ENCODE results near the gene SYNE1.
"Not testable (repeated sequence)": the region's sequence is repeated elsewhere in the genome, so short reads cannot be mapped to it uniquely, and the experiment has no call there.

SYNE1 gene, protein sequence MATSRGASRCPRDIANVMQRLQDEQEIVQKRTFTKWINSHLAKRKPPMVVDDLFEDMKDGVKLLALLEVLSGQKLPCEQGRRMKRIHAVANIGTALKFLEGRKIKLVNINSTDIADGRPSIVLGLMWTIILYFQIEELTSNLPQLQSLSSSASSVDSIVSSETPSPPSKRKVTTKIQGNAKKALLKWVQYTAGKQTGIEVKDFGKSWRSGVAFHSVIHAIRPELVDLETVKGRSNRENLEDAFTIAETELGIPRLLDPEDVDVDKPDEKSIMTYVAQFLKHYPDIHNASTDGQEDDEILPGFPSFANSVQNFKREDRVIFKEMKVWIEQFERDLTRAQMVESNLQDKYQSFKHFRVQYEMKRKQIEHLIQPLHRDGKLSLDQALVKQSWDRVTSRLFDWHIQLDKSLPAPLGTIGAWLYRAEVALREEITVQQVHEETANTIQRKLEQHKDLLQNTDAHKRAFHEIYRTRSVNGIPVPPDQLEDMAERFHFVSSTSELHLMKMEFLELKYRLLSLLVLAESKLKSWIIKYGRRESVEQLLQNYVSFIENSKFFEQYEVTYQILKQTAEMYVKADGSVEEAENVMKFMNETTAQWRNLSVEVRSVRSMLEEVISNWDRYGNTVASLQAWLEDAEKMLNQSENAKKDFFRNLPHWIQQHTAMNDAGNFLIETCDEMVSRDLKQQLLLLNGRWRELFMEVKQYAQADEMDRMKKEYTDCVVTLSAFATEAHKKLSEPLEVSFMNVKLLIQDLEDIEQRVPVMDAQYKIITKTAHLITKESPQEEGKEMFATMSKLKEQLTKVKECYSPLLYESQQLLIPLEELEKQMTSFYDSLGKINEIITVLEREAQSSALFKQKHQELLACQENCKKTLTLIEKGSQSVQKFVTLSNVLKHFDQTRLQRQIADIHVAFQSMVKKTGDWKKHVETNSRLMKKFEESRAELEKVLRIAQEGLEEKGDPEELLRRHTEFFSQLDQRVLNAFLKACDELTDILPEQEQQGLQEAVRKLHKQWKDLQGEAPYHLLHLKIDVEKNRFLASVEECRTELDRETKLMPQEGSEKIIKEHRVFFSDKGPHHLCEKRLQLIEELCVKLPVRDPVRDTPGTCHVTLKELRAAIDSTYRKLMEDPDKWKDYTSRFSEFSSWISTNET (N-terminal part only)

DNA sequence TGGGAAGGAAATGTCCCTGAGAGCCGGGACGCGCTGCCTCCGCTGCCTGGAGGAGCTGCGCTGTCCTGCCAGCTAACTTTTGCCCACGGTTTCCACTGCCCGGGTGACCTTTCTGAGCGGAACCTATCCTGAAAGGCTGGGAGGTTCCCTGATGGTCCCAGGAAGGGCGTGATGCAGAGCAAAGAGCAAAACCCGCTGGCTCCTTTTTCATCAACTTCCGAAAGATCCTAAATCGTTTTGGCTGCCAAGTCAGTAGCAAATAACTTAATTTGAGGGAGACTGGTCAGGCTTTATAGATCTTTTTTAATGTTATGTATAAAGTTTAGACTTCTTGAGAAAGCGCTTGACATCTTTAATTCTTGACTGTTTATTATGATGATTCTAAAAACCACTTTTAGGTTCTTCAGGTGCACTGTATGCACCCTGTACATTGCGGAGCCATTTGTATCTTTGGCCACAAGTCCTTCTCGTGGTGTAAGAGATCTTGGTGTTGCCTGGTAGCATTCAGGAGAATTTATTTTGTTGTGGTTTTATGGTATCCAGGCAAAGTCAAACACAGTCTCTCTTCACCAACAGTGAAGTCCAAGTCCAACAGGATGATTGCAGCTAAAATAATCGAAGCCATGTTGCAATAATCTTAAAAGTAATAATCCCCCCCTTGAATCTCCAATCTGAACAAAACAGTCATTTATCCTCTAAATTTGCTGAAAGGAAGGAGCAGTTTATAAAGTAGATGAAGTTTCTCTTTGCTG, at the start of gene SYNE1:
TSS of gene SYNE1 (minus strand) at position 67 of the 752 bp plus-strand sequence. CDS start 9,031 bp downstream, outside the sequence.
- DNase-seq, result no peak

DNA sequence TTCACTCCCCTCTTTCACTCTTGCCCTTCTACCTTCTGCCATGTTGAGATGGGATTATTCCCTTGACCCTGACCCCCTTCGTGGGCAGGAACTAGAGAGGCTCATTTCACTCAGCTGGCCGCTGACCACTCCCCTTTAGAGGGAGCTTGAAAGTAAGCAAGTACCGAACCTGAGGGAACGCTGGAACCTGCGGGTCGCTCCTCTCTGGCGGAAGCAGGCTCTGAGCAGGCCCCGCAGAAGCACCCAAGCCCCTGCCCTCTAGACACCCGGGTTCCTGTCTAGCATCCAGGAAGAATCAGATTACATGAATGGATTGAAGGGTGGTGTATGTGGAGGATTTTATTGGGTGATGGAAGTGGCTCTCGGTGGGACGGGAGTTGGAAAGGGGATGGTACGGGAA, 48.7 kb upstream of the SYNE1 start:
- no peak for DNase-seq

DNA sequence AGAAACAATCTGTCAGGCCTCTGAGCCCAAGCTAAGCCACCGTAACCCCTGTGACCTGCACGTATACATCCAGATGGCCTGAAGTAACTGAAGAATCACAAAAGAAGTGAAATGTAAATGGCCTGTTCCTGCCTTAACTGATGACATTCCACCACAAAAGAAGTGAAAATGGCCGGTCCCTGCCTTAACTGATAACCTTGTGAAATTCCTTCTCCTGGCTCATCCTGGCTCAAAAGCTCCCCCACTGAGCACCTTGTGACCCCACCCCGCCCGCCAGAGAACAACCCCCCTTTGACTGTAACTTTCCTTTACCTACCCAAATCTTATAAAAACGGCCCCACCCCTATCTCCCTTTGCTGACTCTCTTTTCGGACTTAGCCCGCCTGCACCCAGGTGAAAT, 45.8 kb upstream of the SYNE1 start:
- not testable (repeated sequence) for DNase-seq

DNA sequence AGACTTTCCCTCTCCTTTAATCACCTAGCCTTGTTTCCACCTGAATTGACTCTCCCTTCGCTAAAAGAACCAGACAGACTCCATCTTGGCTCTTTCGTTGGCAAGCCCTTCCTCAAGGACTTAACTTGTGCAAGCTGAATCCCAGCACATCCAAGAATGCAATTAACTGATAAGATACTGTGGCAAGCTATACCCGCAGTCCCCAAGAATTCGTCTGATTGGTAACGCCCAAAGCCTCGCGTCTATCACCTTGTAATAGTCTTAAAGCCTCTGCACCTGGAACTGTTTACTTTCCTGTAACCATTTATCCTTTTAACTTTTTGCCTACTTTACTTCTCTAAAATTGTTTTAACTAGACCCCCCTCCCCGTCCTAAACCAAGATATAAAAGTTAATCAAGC, 45.0 kb upstream of the SYNE1 start:
- no peak for DNase-seq

DNA sequence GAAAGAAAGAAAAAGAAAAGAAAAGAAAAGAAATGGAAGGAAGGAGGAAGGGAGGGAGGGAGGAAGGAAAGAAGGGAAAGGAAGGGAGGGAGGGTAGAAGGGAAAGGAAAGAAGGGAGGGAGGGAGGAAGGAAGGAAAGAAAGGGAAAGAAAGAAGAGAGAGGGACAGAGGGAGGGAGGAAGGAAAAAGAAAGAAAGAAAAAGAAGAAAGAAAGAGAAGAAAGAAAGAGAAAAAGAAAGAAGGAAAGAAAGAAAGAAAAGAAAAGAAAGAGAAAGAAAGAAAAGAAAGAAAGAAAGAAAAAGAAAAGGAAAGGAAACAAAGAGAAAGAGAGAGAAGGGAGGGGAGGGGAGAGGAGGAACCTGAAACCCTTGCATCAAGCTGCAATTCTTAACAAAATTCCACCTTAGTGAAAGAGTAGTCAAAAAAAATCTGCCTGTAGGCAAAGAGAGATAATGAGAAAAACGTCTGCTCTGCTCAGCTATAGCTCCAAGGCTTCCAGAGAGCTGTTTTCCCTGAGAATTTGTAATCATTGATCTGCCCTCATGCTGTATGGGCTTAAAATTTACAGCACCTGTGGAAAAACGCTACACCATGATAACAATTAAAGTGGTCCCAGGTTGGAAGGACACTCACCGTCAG, 43.8 kb upstream of the SYNE1 start:
- no peak for DNase-seq

DNA sequence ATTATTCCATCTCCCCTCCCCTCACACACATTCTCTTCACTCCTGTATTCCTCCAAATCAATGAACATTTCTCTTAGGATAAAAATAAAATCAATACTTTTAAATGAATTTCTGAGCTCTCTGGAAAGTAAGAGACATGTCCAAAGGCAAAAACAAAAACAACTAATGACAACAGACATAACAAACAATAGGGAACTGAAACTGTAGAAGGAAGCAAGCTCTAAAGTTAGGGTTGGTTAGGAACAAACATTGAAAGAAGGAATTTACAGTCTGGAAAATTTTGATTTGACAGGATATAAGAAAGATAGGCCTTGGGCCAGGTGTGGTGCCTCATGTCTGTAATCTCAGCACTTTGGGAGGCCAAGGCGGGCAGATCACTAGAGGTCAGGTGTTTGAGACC, 43.0 kb upstream of the SYNE1 start:
- DNase-seq, result no peak

DNA sequence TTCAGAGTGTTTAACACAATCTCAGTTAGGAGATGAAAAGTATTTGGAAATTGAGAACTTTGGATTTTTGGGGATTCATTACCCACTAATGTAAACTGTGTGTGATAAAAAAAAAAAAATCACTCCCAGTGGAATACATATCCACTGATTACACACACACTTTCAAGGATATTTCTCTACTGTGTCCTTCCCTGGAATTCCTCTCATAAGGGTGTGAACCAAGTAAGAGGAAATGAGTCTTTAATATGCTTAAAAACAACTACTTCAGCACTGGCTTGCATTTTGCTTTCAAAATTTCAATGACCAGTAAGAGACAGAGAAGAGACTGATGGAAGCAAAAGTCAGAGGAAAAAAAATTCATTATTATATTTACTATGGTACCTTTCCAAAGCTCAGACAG, 36.1 kb upstream of the SYNE1 start:
- no peak for DNase-seq

DNA sequence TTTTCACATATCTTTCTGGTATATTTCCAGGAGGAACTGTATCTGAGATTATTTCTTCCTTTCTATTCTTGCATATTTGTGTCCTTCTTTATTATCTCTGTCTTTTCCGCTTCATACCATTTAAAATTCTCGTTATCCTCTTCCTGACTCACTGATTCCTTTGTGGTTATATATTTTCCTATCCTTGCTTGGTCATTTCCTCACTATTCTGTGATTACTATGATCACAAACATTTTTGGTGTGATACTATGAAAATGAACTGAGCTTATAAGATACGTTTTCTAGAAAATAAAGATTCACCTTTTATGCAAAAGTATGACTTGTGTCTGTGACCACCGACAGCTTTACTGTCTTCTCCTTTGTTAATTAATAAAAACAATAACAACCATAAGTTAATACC, 34.0 kb upstream of the SYNE1 start:
- no peak for DNase-seq

DNA sequence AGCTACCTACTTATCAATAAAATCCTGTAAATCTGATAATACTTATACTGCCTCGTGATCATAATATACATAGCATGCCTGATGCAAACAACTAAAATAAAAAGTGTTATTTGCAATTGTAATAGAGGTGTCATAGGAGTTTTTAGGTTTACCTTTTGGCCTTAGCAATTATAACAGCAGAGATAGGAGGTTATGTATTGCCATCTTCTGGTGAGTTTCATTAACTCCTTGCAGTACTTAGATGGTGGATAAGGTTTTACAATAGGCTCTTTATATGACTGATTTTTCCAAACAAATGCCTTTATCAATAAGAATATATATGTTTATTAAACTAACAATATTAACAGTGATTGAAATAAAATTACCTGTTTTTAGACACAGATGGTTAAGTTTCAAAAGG, 32.7 kb upstream of the SYNE1 start:
- DNase-seq, result no peak

DNA sequence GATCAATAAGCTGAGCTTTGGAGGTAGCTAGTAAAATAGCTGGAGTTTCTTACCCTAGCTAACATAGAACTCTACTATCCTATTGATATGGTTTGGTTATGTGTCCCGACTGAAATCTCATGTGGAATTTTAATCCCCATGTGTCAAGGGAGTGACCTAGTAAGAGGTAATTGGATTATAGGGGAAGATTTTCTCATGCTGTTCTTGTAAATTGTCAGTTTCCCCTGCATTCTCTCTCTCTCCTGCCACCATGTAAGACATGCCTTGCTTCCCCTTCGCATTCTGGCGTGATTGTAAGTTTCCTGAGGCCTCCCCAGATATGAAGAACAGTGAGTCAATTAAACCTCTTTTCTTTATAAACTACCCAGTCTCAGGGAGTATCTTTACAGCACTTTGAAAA, 24.6 kb upstream of the SYNE1 start:
- no peak for DNase-seq

DNA sequence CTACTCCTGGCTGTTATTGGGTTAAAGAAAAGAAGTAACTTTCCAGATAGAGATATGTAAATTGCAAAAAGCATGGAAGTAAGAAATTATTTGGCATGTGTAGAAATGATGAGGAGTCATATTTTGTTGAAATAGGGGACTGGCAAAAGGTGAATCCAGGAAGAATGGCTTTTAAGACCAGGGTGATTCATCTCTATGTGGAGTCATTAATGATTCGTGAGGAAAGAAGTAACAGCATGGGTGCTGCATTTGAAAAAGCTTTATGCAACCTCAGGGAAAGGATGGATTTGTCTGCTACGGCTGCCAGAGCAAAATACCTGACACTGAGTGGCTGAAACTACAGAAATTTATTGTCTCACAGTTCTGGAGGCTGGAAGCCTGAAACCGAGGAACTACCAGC, 14.8 kb upstream of the SYNE1 start:
- no peak for DNase-seq

DNA sequence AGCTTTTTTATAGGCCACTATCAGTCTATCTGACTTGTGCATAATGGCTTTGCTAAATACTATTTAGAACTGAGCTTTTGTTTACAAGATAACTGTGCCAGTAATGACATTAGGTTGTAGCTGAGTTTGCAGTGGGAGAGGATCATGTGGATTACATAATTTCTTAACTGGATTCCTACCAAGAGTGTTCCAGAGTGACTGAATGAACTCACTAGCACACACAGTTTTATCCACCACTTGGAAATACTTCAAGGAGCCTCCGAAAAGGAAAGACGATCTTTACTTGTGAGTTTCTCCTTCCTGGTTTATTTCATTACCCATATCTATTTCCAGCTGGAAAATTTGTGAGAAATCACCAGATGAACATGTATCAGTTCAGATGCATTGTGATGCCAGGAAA, 10.9 kb upstream of the SYNE1 start:
- no peak for DNase-seq

DNA sequence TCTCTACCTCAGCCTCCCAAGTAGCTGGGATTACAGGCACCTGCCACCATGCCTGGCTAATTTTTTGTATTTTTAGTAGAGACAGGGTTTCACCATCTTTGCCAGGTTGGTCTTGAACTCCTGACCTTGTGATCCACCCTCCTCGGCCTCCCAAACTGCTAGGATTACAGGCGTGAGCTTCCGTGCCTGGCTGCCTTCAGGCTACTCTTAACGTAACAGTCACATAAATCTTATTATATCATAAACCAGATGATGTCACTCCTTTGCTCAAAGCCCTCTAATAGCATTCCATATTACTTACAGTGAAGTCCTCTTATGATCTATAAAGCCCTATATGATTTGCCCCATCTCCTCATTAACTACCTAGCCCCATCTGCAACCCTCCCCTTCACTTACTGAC, 9.6 kb upstream of the SYNE1 start:
- DNase-seq, result not testable (repeated sequence)

DNA sequence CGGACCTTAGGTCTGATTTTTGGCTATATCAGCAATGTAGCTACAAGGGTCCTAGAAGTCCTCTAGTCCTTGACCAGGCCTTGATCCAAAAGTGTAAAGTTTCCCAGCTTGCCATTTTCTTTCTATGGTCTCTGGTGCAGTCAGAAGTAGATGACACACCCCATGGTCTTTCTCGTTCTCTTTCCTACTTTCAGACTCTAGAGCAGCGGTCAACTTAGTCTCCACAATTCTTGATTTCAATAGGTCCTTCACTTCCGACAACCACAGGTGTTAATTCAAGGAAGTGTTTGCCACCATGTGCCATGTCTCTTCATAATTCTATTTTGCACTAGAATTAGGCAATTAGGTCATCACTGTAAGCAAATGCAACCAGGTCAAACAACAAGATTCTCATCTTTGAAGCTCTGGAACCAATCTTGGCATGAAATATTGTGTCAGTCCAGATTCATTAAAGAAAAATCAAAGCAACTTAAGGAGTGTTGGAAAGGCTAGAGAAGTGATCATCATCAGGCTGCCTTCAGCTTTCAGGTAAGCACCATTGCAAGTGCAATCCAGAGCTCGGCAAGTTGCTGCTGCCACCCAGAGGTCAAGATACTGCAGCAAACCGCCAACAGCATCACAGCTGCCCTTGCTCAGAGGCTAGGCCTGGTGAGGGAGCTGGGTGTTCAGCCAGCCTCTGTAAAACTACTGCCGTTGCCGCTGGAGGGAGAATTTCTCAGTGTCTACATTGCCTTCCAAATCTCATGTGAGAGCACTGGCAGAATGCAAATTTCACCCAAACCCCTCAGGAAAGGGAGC, 5.6 kb upstream of the SYNE1 start:
- no peak for DNase-seq

DNA sequence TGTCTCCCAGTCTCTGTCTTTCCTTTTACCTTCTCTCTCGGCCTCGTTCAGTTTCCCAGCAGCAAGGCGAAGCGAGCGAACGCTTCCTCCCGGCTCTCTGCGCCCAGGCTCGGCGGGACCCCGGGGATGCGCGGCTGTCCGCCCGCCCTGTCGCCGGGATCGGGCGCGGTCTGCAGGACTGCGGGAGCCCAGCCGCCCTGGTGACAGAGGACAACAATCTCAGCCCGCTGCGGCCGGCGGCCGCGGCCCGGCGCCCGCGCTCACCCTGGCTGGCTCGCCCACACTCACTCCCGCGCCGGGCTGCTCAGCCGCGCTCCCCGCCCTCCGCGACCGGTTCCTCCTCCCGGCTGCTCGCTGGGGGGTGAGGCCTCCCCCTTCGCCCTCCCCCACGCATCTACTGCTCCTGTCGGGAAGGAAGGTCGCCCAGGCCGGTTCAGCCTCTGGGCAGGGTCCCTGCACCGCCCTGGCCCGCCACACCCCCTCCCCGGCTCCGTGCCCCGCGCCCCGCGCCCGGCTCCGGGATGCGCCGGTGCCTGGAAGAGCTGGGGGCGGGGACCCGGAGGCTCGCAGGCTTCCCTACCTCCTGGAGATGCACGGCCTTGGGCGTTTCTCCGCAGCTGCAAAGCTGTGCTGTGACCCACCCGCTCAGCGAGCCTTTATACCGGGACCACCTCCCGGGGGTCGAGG, 410 bp downstream of the SYNE1 start:
- no peak for DNase-seq

DNA sequence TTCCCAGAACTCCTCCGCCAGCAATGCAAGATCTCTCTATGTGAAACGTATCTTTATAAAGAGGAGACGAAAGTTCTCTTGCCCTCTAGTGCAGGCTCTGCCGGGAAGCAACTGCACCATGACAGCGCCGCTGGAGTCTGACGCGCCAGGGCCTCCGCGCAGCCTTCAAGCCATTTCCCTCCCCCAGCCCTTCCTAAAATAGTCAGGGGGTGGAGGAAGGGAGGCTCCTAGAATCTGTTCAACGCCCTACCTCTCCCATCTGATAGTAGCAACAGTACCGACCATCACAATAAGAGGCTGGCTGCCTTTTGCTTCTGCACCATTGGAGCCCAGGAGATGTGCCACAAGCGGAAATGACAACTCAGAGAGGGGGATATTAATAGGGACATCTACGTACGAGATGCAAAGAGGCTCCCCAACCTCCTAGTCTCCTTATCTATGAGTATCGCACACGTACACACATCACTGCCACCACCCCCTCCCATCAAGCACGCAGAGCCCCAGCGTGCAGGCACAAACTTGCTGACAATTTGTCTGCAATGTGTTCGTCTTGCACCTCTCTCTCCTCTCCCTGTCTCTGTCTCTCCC, 1.0 kb downstream of the SYNE1 start:
- DNase-seq, result no peak

DNA sequence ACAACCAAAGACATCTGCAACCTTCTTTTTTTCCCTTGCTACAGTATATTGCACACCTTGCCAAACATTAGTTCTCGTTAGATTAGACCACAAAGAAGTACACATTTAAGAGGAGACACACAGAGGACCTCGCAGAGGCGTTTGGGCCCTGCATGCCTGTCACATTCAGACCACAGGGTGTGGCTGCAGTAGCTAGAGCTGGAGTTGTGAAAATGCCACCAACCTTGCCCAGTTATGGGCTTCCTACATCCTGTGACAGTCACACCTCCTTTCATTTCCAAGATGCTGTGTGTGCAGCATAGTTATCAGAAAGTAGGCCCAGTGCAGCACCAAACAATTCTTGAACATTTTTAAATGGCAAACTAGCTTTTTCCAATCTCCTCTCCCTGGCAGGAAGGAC, 2.4 kb downstream of the SYNE1 start:
- no peak for DNase-seq

DNA sequence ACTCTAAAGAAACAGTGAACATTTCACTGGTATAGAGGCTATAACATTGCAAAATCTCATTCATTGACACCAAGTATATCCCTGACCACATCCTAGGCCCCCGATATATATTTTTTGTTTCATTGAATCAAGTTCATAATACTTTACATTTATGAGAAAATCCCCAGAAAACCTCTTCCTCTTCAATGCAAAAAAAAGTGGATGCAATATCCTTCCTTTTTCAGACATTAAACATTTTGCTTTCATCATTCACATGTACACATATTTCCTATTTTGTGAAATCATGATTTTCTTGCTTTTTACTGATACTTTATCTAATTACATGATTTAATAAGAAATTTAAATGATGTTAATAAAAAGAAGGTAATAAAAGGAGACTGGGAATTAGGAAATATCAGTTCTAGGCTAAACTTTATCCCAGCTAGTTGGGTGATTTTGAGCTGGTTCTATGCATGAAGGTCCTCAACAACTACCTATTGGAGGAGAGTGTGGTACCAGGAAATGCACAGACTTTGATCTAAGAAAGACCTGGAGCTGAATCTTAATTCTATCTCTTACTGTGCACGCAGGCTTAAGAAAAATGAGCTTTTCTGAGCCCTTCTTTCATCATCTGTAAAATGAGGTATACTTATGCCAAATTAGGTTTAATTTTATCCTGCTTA, 4.9 kb downstream of the SYNE1 start:
- no peak for DNase-seq

DNA sequence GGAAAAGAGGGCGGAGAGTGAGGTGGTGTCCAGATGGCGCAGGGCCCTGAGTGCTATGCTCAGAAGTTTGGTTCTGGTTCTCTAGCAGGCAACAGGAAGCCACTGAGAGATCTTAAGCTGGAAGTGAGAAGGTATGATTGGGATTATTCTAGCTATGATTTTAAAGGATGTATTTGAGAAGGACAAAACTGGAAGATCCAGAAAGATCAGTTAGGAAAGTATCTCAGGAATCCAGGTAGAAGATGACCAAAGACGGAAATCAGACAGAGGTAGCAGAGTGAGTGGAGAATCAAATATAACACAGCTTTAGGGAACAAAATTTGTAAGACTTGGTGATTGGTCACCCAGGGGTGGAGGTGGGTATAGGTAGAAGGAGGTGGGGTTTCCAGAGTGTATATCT, 5.8 kb downstream of the SYNE1 start:
- DNase-seq, result no peak

DNA sequence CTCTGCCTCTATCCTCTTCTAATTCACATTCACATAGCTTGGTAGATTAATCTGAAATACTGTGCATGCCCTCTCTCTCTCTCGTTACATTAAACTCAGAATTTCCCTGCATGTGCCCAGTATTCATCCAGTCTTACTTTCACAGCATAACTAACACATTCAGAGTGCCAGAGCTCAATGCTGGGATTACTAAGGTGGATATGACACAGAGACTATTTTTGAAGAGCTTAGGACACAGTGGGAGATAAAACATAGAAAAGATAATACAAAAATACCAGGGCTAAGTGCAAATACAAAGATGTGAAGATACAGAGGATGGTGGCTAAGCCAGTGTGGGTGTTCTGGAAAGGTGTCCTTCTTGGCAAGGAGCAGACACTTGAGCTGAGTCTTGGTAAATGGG, 6.3 kb downstream of the SYNE1 start:
- no peak for DNase-seq

Measured in NCI-H446 (cell line).